NOMO-1 (cell line): Measurements from ENCODE around the gene AUTS2.
"Not testable (repeated sequence)": the region's sequence is repeated elsewhere in the genome, so short reads cannot be mapped to it uniquely, and the experiment has no call there.

ENCODE experiments used
- DNase-seq, 2 experiments: peaks; one replicate each; lab custom pipeline; 2025; ENCODE audit not compliant: unreplicated experiment in 2 of 2; lab: John Stamatoyannopoulos, UW

Gene AUTS2

GRCh38 chr7:70630440-70630817, 1032.2 kb downstream of the AUTS2 start:
- no peak for DNase-seq

- DNase-seq, result no peak
These were observed 1032.7 kb downstream of the AUTS2 start for GRCh38 chr7:70630818-70631457.

GRCh38 chr7:70631718-70632117, 1033.4 kb downstream of the AUTS2 start:
- DNase-seq, result no peak

GRCh38 chr7:70632400-70632799, 1034.1 kb downstream of the AUTS2 start:
- no peak for DNase-seq

- no peak for DNase-seq
These were observed 1035.8 kb downstream of the AUTS2 start for GRCh38 chr7:70634071-70634470.

- DNase-seq, result no peak
These were observed 1036.4 kb downstream of the AUTS2 start for GRCh38 chr7:70634610-70635068.

GRCh38 chr7:70635633-70636032, 1037.4 kb downstream of the AUTS2 start:
- DNase-seq, result no peak

GRCh38 chr7:70636169-70636568, 1037.9 kb downstream of the AUTS2 start:
- no peak for DNase-seq

- no peak for DNase-seq
These were observed 1039.5 kb downstream of the AUTS2 start for GRCh38 chr7:70637726-70638125.

GRCh38 chr7:70638158-70639107, 1040.2 kb downstream of the AUTS2 start:
- DNase-seq, result no peak

- no peak for DNase-seq
These were observed 1042.1 kb downstream of the AUTS2 start for GRCh38 chr7:70640266-70640833.

GRCh38 chr7:70641882-70642281, 1043.6 kb downstream of the AUTS2 start:
- no peak for DNase-seq

- no peak for DNase-seq
These were observed 1047.0 kb downstream of the AUTS2 start for GRCh38 chr7:70645279-70645678.

- no peak for DNase-seq
These were observed 1047.6 kb downstream of the AUTS2 start for GRCh38 chr7:70645876-70646351.

- no peak for DNase-seq
These were observed 1048.4 kb downstream of the AUTS2 start for GRCh38 chr7:70646536-70647248.

- no peak for DNase-seq
These were observed 1049.7 kb downstream of the AUTS2 start for GRCh38 chr7:70647801-70648498.

GRCh38 chr7:70648499-70648861, 1050.2 kb downstream of the AUTS2 start:
- DNase-seq, result not testable (repeated sequence)

- no peak for DNase-seq
These were observed 1051.0 kb downstream of the AUTS2 start for GRCh38 chr7:70649323-70649722.

GRCh38 chr7:70654146-70654545, 1055.9 kb downstream of the AUTS2 start:
- DNase-seq, result no peak

- no peak for DNase-seq
These were observed 1056.7 kb downstream of the AUTS2 start for GRCh38 chr7:70654979-70655378.
